ENCODE data around the gene MYB.

GRCh38 chr6:135225911-135226310, 44.8 kb downstream of the MYB start:
- no peak for TF ChIP-seq POLR2AphosphoS5 (IDR thresholded peaks at IDR 0.05; ENCODE audit: insufficient read depth, low read depth, low read length)
- TF ChIP-seq, protein P1, sequence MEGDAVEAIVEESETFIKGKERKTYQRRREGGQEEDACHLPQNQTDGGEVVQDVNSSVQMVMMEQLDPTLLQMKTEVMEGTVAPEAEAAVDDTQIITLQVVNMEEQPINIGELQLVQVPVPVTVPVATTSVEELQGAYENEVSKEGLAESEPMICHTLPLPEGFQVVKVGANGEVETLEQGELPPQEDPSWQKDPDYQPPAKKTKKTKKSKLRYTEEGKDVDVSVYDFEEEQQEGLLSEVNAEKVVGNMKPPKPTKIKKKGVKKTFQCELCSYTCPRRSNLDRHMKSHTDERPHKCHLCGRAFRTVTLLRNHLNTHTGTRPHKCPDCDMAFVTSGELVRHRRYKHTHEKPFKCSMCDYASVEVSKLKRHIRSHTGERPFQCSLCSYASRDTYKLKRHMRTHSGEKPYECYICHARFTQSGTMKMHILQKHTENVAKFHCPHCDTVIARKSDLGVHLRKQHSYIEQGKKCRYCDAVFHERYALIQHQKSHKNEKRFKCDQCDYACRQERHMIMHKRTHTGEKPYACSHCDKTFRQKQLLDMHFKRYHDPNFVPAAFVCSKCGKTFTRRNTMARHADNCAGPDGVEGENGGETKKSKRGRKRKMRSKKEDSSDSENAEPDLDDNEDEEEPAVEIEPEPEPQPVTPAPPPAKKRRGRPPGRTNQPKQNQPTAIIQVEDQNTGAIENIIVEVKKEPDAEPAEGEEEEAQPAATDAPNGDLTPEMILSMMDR (IDR thresholded peaks at IDR 0.05; ENCODE audit: extremely low read depth in 1 of 2, insufficient read depth in 1 of 2, low read depth in 1 of 2, low read length in 2 of 2): no peak
- TF ChIP-seq JUN (IDR thresholded peaks at IDR 0.05; ENCODE audit: borderline replicate concordance, insufficient read depth, insufficient read length, low read depth): no peak

All from endothelial cell of umbilical vein (primary cell).